ENCODE measurements around the gene USHBP1.

Gene USHBP1

GRCh38 chr19:17264641-17264979, at the start of gene USHBP1:
USHBP1 (minus strand) TSS chr19:17264745; CDS start chr19:17264299, 446 bp downstream.
- intact Hi-C loops (cut with DNase I) = loop anchor here (10.0 kb wide), 1 partner anchor 50 kb away; the partner anchor contains the start of gene USE1
- no peak for DNase-seq

GRCh38 chr19:17314007-17314593, 49.6 kb upstream of the USHBP1 start:
- DNase-seq = no peak

GRCh38 chr19:17312189-17313113, 47.9 kb upstream of the USHBP1 start:
- DNase-seq = no peak
- intact Hi-C loops (cut with DNase I) = no loop called here

More at GRCh38 chr19:17314007-17314593, 49.6 kb upstream of the USHBP1 start:
- intact Hi-C loops (cut with DNase I) = no loop called here

- intact Hi-C loops (cut with DNase I) = no loop called here
- no peak for DNase-seq
These were observed 47.1 kb upstream of the USHBP1 start for GRCh38 chr19:17311455-17312188.

GRCh38 chr19:17309965-17310461, 45.5 kb upstream of the USHBP1 start:
- DNase-seq = no peak
- intact Hi-C loops (cut with DNase I) = loop anchor here (1.0 to 5.0 kb wide), 2 partner anchors 24 to 43 kb away; partner anchors contain the start of genes ANO8 and BABAM1

- intact Hi-C loops (cut with DNase I) = loop anchor here (1.0 to 5.0 kb wide), 2 partner anchors 25 to 42 kb away; partner anchors contain the start of genes ANO8 and BABAM1
- peak; percentile 98 to 100 (median 99) for DNase-seq
These were observed 44.8 kb upstream of the USHBP1 start, which contains the start of gene DDA1 for GRCh38 chr19:17309198-17309964. DDA1 (plus strand) TSS chr19:17309563; CDS start chr19:17309655, 92 bp downstream.

- DNase-seq = no peak
- intact Hi-C loops (cut with DNase I) = loop anchor here (5.0 kb wide), 1 partner anchor 41 kb away; the partner anchor contains the start of gene BABAM1
These were observed 43.4 kb upstream of the USHBP1 start for GRCh38 chr19:17307876-17308377.

GRCh38 chr19:17306285-17306714, 41.8 kb upstream of the USHBP1 start:
- intact Hi-C loops (cut with DNase I) = loop anchor here (5.0 kb wide), 1 partner anchor 39 kb away; the partner anchor contains the start of gene BABAM1
- DNase-seq = no peak

- intact Hi-C loops (cut with DNase I) = loop anchor here (5.0 kb wide), 1 partner anchor 38 kb away; the partner anchor contains the start of gene BABAM1
- peak; percentile 93 to 100 (median 96) for DNase-seq
These were observed 41.2 kb upstream of the USHBP1 start, which contains the start of gene MRPL34 for GRCh38 chr19:17305517-17306284. MRPL34 (plus strand) TSS chr19:17305872; CDS start chr19:17305893, 21 bp downstream.

- DNase-seq = no peak
- intact Hi-C loops (cut with DNase I) = loop anchor here (5.0 kb wide), 1 partner anchor 38 kb away; the partner anchor contains the start of gene BABAM1
These were observed 40.6 kb upstream of the USHBP1 start for GRCh38 chr19:17305216-17305516.

- no peak for DNase-seq
- intact Hi-C loops (cut with DNase I) = loop anchor here (5.0 kb wide), 1 partner anchor 37 kb away; the partner anchor contains the start of gene BABAM1
These were observed 40.1 kb upstream of the USHBP1 start for GRCh38 chr19:17304386-17305215.

GRCh38 chr19:17303940-17304267, 39.4 kb upstream of the USHBP1 start:
- no peak for DNase-seq
- intact Hi-C loops (cut with DNase I) = loop anchor here (2.0 kb wide), 1 partner anchor 33 kb away; the partner anchor contains the start of gene GTPBP3

GRCh38 chr19:17303167-17303939, 38.8 kb upstream of the USHBP1 start, which contains the start of gene ABHD8:
ABHD8 (minus strand) TSS chr19:17303425; CDS start chr19:17301616, 1,809 bp downstream.
- peak; percentile 80 to 100 (median 96) for DNase-seq
- intact Hi-C loops (cut with DNase I) = loop anchor here (2.0 kb wide), 1 partner anchor 33 kb away; the partner anchor contains the start of gene GTPBP3

- DNase-seq = peak in 8 of 10 donors; percentile 29 to 94 (median 58)
- intact Hi-C loops (cut with DNase I) = loop anchor here (2.0 kb wide), 1 partner anchor 34 kb away; the partner anchor contains the start of gene GTPBP3
These were observed 38.0 kb upstream of the USHBP1 start for GRCh38 chr19:17302391-17303166.

- intact Hi-C loops (cut with DNase I) = no loop called here
- DNase-seq = peak in 1 of 10 donors; percentile 84
These were observed 36.6 kb upstream of the USHBP1 start for GRCh38 chr19:17300992-17301619.

Data from posterior cingulate gyrus (tissue), 11 donors.